ENCODE measurements around the gene GPR39.

The GPR39 gene

DNA sequence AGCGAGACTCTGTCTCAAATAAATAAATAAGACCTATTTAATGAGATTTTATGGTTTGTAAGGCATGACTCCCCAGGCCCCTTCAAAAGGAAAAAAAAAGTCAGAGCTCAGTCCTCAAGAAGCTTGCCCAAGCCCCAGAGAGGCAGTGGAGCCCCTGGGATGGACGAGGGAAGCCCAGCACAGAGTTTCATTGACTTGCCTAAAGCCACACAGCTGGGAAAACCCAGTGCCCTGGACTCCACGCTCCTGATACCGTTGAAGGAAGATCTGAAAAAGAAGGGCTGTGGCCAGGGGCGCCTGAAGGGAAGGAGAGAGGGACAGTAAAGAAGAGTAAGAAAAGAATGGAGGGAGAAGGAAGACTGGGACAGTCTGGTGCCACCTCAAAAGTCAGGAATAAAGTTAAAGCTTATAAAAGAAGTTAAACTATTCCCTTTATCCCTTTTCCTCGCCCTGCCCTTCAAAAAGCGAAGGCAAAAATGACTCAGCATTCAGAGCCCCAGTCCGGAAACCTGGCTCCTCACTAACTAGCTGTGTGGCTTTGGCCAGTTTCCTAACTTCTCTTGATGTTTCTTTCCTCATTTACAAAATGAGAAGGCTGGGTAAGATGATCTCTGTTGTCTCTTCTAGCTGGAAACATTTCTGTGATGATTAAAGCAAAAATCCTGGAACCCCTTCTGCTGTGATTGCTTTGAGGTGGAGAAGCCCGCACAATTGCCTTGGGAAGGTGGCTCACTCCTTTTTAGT lies 206.7 kb downstream of the GPR39 start:
- in situ Hi-C loops (cut with HindIII; ENCODE audit: low pct_ligation_motif_present, low sequenced_read_pairs): no loop called here
- TF ChIP-seq CTCF (IDR thresholded peaks at IDR 0.05; ENCODE audit: low read depth, low read length, missing control alignments): no peak
- Histone ChIP-seq H3K27me3 (replicated peaks) (no peaks in the 10 kb centered on the region), H3K4me3 (ENCODE audit: low read depth, low read length) (no peak overlapping the region), H3K27ac (no peak overlapping the region), H3K36me3 (replicated peaks) (no peaks in the 10 kb centered on the region)
- peak; percentile 8 for DNase-seq

GRCh38 chr2:132627536-132627935 lies 210.9 kb downstream of the GPR39 start:
- Histone ChIP-seq H3K27ac (no peak overlapping the region), H3K4me3 (ENCODE audit: low read depth, low read length) (no peak overlapping the region), H3K36me3 (replicated peaks) (no peaks in the 10 kb centered on the region), H3K27me3 (replicated peaks) (no peaks in the 10 kb centered on the region)
- TF ChIP-seq CTCF (IDR thresholded peaks at IDR 0.05; ENCODE audit: low read depth, low read length, missing control alignments): no peak
- DNase-seq: no peak
- in situ Hi-C loops (cut with HindIII; ENCODE audit: low pct_ligation_motif_present, low sequenced_read_pairs): no loop called here

- H3K27me3 ChIP-seq (replicated peaks): no peaks in the 10 kb centered on the region
- no peak for DNase-seq
- no peak overlapping the region for H3K4me3 ChIP-seq (ENCODE audit: low read depth, low read length)
- H3K36me3 ChIP-seq (replicated peaks): no peaks in the 10 kb centered on the region
- in situ Hi-C loops (cut with HindIII; ENCODE audit: low pct_ligation_motif_present, low sequenced_read_pairs): no loop called here
- no peak for TF ChIP-seq CTCF (IDR thresholded peaks at IDR 0.05; ENCODE audit: low read depth, low read length, missing control alignments)
- no peak overlapping the region for H3K27ac ChIP-seq
These were observed 215.5 kb downstream of the GPR39 start for GRCh38 chr2:132632000-132632649.

- H3K27ac ChIP-seq: no peak overlapping the region
- in situ Hi-C loops (cut with HindIII; ENCODE audit: low pct_ligation_motif_present, low sequenced_read_pairs): no loop called here
- no peak overlapping the region for H3K4me3 ChIP-seq (ENCODE audit: low read depth, low read length)
- no peak for TF ChIP-seq CTCF (IDR thresholded peaks at IDR 0.05; ENCODE audit: low read depth, low read length, missing control alignments)
- H3K36me3 ChIP-seq (replicated peaks): no peaks in the 10 kb centered on the region
- H3K27me3 ChIP-seq (replicated peaks): no peaks in the 10 kb centered on the region
- no peak for DNase-seq
These were observed 217.0 kb downstream of the GPR39 start for GRCh38 chr2:132633635-132634034.

DNA sequence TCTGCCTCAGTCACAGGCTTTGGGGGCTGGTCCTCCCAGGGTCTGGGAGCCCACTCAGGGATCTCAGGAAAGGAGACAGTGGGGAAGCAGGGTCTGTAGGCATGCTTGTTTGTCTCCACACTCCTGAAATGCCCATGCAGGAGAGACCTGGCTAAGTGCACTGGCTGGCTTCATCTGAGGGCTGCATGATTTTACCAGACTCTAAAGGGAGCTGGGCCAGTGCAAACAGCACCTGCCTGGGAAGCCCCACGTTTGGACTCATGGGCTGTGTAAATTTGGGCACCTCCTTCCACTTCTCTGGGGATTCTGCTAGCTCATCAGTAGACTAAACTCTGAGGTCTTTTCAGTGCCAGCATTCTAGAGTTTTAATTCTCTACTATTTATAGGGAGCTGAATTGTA lies 219.7 kb downstream of the GPR39 start:
- DNase-seq: no peak
- H3K4me3 ChIP-seq (ENCODE audit: low read depth, low read length): no peak overlapping the region
- no peaks in the 10 kb centered on the region for H3K27me3 ChIP-seq (replicated peaks)
- H3K36me3 ChIP-seq (replicated peaks): no peaks in the 10 kb centered on the region
- no peak overlapping the region for H3K27ac ChIP-seq
- no peak for TF ChIP-seq CTCF (IDR thresholded peaks at IDR 0.05; ENCODE audit: low read depth, low read length, missing control alignments)
- in situ Hi-C loops (cut with HindIII; ENCODE audit: low pct_ligation_motif_present, low sequenced_read_pairs): no loop called here

Measured in brain microvascular endothelial cell (primary cell).